ENCODE results near the gene PAH.

- TF ChIP-seq EP300 (IDR thresholded peaks at IDR 0.05; ENCODE audit: borderline replicate concordance in 1 of 2, low read depth in 2 of 2, low read length in 2 of 2) (no peak), CHD2 (IDR thresholded peaks at IDR 0.05; ENCODE audit: low read length) (no peak), MAX (IDR thresholded peaks at IDR 0.05) (no peak), MAFK (IDR thresholded peaks at IDR 0.05; ENCODE audit: low read depth, low read length) (no peak), BACH1 (IDR thresholded peaks at IDR 0.05; ENCODE audit: low read length) (no peak), BRCA1 (IDR thresholded peaks at IDR 0.05; ENCODE audit: low read depth, low read length) (no peak), POLR2AphosphoS5 (IDR thresholded peaks at IDR 0.05; ENCODE audit: low read depth, low read length) (no peak), POLR2A (IDR thresholded peaks at IDR 0.05; ENCODE audit: control extremely low read depth in 1 of 2, low read depth in 2 of 2, low read length in 2 of 2) (no peak), HDAC6 (IDR thresholded peaks at IDR 0.05; ENCODE audit: low read depth, low read length) (no peak), EZH2 (IDR thresholded peaks at IDR 0.05; ENCODE audit: low read depth, low read length, severe bottlenecking) (peak; percentile 74), SUZ12 (IDR thresholded peaks at IDR 0.05; ENCODE audit: low read length) (peak; percentile 70)
- TF ChIP-seq, protein P1, sequence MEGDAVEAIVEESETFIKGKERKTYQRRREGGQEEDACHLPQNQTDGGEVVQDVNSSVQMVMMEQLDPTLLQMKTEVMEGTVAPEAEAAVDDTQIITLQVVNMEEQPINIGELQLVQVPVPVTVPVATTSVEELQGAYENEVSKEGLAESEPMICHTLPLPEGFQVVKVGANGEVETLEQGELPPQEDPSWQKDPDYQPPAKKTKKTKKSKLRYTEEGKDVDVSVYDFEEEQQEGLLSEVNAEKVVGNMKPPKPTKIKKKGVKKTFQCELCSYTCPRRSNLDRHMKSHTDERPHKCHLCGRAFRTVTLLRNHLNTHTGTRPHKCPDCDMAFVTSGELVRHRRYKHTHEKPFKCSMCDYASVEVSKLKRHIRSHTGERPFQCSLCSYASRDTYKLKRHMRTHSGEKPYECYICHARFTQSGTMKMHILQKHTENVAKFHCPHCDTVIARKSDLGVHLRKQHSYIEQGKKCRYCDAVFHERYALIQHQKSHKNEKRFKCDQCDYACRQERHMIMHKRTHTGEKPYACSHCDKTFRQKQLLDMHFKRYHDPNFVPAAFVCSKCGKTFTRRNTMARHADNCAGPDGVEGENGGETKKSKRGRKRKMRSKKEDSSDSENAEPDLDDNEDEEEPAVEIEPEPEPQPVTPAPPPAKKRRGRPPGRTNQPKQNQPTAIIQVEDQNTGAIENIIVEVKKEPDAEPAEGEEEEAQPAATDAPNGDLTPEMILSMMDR (IDR thresholded peaks at IDR 0.05; ENCODE audit: control extremely low read depth in 1 of 3, insufficient read depth in 1 of 3, low read depth in 1 of 3, low read length in 3 of 3), result no peak
- TF ChIP-seq, protein P2, sequence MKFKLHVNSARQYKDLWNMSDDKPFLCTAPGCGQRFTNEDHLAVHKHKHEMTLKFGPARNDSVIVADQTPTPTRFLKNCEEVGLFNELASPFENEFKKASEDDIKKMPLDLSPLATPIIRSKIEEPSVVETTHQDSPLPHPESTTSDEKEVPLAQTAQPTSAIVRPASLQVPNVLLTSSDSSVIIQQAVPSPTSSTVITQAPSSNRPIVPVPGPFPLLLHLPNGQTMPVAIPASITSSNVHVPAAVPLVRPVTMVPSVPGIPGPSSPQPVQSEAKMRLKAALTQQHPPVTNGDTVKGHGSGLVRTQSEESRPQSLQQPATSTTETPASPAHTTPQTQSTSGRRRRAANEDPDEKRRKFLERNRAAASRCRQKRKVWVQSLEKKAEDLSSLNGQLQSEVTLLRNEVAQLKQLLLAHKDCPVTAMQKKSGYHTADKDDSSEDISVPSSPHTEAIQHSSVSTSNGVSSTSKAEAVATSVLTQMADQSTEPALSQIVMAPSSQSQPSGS (IDR thresholded peaks at IDR 0.05; ENCODE audit: low read length), result no peak
Observed at GRCh38 chr12:102959391-102959790, 42.3 kb upstream of the PAH start.

All from H1 (cell line).